GM19395 (cell line): Measurements from ENCODE around the gene CYBB.

Source experiments
- ATAC-seq: cut with Tn5 transposase; IDR thresholded peaks from one replicate; pipeline ENCODE4 v1.9.1; 2021; ENCODE audit warnings: mild to moderate bottlenecking, moderate library complexity; ENCODE audit not compliant: unreplicated experiment

CYBB gene

DNA sequence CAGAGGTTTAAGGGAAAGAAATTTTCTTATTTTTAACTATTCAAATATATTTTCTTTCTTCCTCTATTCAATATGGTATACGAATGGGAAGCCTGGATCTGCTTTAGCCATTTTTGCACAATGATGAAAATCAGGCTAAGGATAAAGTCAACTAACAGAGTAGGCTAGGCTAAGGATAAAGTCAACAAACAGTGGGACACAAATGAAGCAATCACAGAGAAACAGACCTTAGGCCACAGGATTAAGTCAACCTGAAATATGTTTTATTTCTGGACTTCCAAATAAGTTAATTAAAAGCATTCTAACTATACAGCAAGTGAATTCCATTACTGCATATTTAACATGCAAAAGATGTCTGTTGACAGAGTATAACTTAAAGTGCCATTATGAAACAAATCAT is 50.5 kb downstream of the CYBB start:
- no peak for ATAC-seq

DNA sequence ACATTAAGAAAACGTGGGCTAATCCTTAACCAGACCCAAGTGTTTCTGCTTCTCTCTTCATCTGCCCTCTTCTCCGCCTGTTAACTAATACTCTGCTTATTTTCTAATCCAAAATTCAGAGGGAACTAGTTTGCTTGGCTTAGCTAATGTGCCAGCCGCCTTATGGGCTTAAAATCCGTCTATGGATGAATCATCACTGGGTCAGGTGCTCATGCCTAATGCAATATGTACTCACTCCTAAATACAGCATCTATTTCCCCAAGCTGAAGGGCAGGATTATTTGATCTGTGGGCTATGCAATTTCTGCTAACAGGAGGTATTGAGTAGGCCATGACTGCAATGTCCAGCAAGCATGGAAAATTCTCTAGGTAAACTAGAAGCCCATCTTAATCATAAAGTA is 55.1 kb downstream of the CYBB start:
- ATAC-seq, result no peak

DNA sequence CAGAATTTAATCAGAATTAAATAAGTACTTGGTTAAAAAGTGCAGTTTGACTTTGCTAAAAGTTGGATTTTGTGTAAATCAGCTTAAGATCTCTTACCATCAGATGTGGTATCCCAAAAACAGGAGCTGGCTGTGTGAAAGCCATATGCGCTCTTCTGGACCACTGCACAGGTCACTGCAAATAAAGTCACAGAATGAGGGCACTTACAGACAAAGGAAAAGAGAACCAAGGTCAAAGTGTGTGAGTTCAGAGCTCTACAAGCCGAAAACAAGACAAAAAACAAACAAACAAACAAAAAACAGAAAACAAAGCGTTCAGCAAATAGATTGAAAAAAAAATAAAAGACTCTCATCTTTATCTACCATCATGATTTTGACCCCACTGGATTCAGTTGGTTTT is 61.1 kb downstream of the CYBB start:
- ATAC-seq, result no peak

DNA sequence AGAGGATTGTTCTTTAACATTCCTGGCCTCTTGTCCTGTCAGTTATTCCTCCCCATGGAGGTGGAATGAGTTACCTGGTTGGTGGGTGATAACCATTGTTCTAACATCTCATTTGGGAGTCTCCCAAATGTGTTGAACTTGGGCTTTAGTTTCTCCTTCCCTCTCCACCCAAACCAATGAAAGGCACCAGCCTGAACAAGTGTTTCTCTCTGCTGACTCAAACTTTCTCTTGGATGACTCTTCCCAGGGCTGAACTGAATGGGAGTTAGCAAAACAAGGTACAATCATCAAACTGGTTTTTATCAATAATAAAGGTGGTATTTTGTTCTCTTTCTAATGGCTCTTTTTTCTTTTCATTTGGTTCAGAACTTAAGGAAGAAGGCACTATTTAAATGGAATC is 64.8 kb downstream of the CYBB start:
- ATAC-seq, result no peak

DNA sequence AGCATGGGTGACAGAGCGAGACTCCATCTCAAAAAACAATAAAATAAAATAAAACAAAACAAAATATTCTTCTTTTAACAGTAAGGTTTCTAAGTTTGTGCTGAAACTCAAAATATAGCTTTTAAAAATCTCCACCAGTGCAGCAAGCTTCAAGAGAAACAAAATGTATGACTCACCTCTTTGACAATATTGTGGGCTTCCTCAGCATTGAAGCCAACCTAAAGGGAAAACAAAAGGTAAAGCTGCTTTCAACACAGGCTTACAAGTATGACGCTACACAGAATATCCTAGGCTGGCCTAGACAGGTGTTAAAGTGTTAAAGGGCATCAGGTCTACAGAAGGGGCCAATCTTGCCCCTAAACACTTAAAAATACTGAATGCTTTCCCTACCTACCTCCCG is 66.3 kb downstream of the CYBB start:
- ATAC-seq, result no peak

GRCh38 chrX:37846558-37846933 is 66.7 kb downstream of the CYBB start:
- no peak for ATAC-seq

- peak; percentile 98 for ATAC-seq
Observed at GRCh38 chrX:37846934-37847732, 67.3 kb downstream of the CYBB start, which contains the start of gene DYNLT3. Gene DYNLT3 (minus strand): TSS chrX:37847571. CDS start chrX:37847510, 61 bp downstream.

DNA sequence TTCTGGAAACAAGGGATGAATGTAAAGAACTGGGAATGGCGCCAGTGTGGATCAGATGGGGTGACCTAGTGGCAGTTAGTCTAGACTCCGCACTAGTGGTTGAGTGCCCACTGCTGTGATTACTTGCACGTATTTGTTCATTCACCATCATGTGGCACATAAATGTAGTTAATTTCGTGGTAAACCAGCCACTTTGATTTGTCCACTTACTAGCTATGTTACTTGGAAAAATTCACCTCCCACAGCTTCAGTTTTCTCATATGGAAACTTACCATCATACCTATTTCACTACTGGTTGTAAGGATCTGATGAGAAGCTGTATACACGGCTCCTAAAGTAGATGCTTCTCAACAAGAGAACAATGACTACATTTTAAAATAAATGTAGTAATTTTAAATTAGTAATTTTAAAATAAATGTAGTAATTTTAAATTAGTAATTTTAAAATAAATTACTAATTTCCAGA is 67.9 kb downstream of the CYBB start:
- ATAC-seq, result peak; percentile 38

GRCh38 chrX:37854148-37854547 is 74.3 kb downstream of the CYBB start:
- no peak for ATAC-seq

GRCh38 chrX:37854748-37855147 is 74.9 kb downstream of the CYBB start:
- no peak for ATAC-seq

DNA sequence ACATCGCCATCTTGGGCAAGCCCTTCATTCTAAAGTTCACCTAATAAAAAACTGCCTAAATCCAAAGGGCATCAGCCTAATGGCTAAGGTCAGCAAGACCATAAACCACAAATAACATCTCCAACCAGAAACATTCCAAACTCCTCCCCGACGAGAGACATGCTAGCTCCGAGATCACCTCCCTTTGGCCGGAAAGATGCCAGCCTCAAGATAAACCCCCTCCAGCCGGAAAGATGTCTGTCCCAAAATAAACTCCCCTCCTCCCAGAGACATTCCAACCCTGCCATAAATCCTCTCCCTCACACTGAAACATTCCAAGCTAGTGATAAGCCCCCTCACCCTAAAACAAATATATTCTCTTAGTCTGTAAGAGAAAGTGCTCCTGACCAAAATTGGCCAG is 80.9 kb downstream of the CYBB start:
- no peak for ATAC-seq

- no peak for ATAC-seq
Observed at GRCh38 chrX:37862851-37863250, 83.0 kb downstream of the CYBB start.
